Astrocyte (in vitro differentiated cells and primary cell): ENCODE results near the gene SHROOM1. TPM values are rescaled to one million over a fixed set of nuclear protein-coding genes. Genes with fewer than 3 reads are reported as not detected.

Source experiments
- DNase-seq: peaks from one replicate; pipeline ENCODE4 v3.0.0-alpha.2; 2010; ENCODE audit warnings: low read depth
- FAIRE-seq: peaks from 2 replicates; lab custom pipeline; 2011; peaks lifted over from hg19 to GRCh38; lab: Jason Lieb, UNC
- H2AFZ ChIP-seq: 2 replicates; pipeline ENCODE4 v1.6.0; 2012; ENCODE audit warnings: low read depth, low read length, inconsistent platforms
- H3K27ac ChIP-seq: 2 replicates; pipeline ENCODE4 v1.5.1; 2011; ENCODE audit warnings: low read depth, low read length, inconsistent platforms
- H3K27me3 ChIP-seq: 2 replicates; pipeline ENCODE4 v1.6.0; 2011; ENCODE audit warnings: low read length, inconsistent platforms; ENCODE audit not compliant: insufficient read depth
- H3K36me3 ChIP-seq: 2 replicates; pipeline ENCODE4 v1.5.1; 2011; ENCODE audit warnings: low read length, inconsistent platforms; ENCODE audit not compliant: insufficient read depth
- H3K4me1 ChIP-seq: 2 replicates; pipeline ENCODE4 v1.5.1; 2011; ENCODE audit warnings: low read length, inconsistent platforms; ENCODE audit not compliant: insufficient read depth
- H3K4me2 ChIP-seq: 2 replicates; pipeline ENCODE4 v1.6.0; 2012; ENCODE audit warnings: low read length, inconsistent platforms
- H3K4me3 ChIP-seq: 2 replicates; pipeline ENCODE4 v1.5.1; 2011; ENCODE audit warnings: low read depth, mild to moderate bottlenecking, low read length, inconsistent platforms; ENCODE audit not compliant: insufficient read depth
- H3K79me2 ChIP-seq: 2 replicates; pipeline ENCODE4 v1.6.0; 2012; ENCODE audit warnings: mild to moderate bottlenecking, low read length, inconsistent platforms; ENCODE audit not compliant: insufficient read depth
- H3K9ac ChIP-seq: 2 replicates; pipeline ENCODE4 v1.6.0; 2012; ENCODE audit warnings: mild to moderate bottlenecking, low read length, inconsistent platforms
- H3K9me3 ChIP-seq: 2 replicates; pipeline ENCODE4 v1.5.1; 2012; ENCODE audit warnings: low read depth, mild to moderate bottlenecking, low read length, inconsistent platforms; ENCODE audit not compliant: insufficient read depth
- H4K20me1 ChIP-seq: 2 replicates; pipeline ENCODE4 v1.6.0; 2012; ENCODE audit warnings: low read length, inconsistent platforms; ENCODE audit not compliant: insufficient read depth
- H3K27ac Mint-ChIP-seq: one replicate; pipeline ENCODE4 v1.8.0; 2021; ENCODE audit warnings: mild to moderate bottlenecking, mixed read lengths; ENCODE audit not compliant: unreplicated experiment
- H3K27me3 Mint-ChIP-seq: one replicate; pipeline ENCODE4 v1.8.0; 2021; ENCODE audit warnings: low read depth, mixed read lengths; ENCODE audit not compliant: unreplicated experiment
- H3K36me3 Mint-ChIP-seq: one replicate; pipeline ENCODE4 v1.8.0; 2021; ENCODE audit warnings: low read depth, mixed read lengths; ENCODE audit not compliant: unreplicated experiment
- H3K4me1 Mint-ChIP-seq: one replicate; pipeline ENCODE4 v1.8.0; 2021; ENCODE audit warnings: low read depth, mixed read lengths; ENCODE audit not compliant: unreplicated experiment
- H3K4me3 Mint-ChIP-seq: one replicate; pipeline ENCODE4 v1.8.0; 2021; ENCODE audit warnings: mild to moderate bottlenecking, moderate library complexity, mixed read lengths; ENCODE audit not compliant: unreplicated experiment
- H3K9me3 Mint-ChIP-seq: one replicate; pipeline ENCODE4 v1.8.0; 2021; ENCODE audit warnings: mild to moderate bottlenecking, mixed read lengths; ENCODE audit not compliant: unreplicated experiment
- EZH2 ChIP-seq: IDR thresholded peaks from 2 replicates; pipeline ENCODE4 v1.6.1; 2012; ENCODE audit warnings: mild to moderate bottlenecking, low read length, inconsistent platforms; ENCODE audit not compliant: insufficient read depth
- total RNA-seq: library from RNA; stranded (reverse); gene quantifications from 2 replicates; pipeline ENCODE4 v1.2.1, GENCODE V29; 2021
- TF ChIP-seq, protein P1 (sequence below): IDR thresholded peaks from 2 replicates; pipeline ENCODE4 v1.5.1; 2011; ENCODE audit warnings: low read depth, mild to moderate bottlenecking, inconsistent platforms, low read length, moderate library complexity; ENCODE audit not compliant: insufficient read depth

The SHROOM1 gene
- total RNA-seq, 1 donor from 2014 or later, result 5.0 TPM

DNA sequence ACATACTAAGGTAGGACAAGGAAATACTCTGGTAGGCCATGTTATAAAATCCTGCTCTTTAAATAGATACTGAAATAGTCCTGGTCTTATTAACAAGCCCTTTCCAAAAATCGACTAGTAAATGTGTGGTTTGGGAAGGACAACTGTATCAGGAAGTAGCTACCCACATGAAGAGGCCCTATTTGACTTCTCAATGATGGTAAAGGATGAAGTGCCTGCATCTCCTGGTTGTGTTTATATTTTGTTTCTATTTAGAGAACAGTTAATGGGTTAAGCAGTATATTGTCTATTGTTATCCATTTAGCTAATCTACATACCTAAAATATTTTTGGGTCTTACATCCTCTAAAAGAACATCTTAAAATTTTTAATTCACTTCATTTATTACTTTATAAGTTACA lies 23.3 kb upstream of the SHROOM1 start:
- no peak overlapping the region for H2AFZ ChIP-seq
- no peaks in the 10 kb centered on the region for H3K9me3 ChIP-seq
- TF ChIP-seq EZH2, result no peak
- TF ChIP-seq, protein P1, sequence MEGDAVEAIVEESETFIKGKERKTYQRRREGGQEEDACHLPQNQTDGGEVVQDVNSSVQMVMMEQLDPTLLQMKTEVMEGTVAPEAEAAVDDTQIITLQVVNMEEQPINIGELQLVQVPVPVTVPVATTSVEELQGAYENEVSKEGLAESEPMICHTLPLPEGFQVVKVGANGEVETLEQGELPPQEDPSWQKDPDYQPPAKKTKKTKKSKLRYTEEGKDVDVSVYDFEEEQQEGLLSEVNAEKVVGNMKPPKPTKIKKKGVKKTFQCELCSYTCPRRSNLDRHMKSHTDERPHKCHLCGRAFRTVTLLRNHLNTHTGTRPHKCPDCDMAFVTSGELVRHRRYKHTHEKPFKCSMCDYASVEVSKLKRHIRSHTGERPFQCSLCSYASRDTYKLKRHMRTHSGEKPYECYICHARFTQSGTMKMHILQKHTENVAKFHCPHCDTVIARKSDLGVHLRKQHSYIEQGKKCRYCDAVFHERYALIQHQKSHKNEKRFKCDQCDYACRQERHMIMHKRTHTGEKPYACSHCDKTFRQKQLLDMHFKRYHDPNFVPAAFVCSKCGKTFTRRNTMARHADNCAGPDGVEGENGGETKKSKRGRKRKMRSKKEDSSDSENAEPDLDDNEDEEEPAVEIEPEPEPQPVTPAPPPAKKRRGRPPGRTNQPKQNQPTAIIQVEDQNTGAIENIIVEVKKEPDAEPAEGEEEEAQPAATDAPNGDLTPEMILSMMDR, result no peak
- Mint-ChIP-seq H3K27ac (no peak overlapping the region), H3K4me3 (no peak overlapping the region), H3K9me3 (no peaks in the 10 kb centered on the region), H3K36me3 (no peaks in the 10 kb centered on the region), H3K27me3 (no peaks in the 10 kb centered on the region), H3K4me1 (peaks cover 11% of the 10 kb centered on the region)
- FAIRE-seq (no peak), DNase-seq (no peak)
- no peak overlapping the region for H3K4me2 ChIP-seq
- H3K4me1 ChIP-seq, result no peaks in the 10 kb centered on the region
- no peak overlapping the region for H3K27ac ChIP-seq
- H3K9ac ChIP-seq, result no peak overlapping the region
- H3K4me3 ChIP-seq, result no peak overlapping the region
- H3K79me2 ChIP-seq, result no peaks in the 10 kb centered on the region
- no peaks in the 10 kb centered on the region for H4K20me1 ChIP-seq
- no peaks in the 10 kb centered on the region for H3K36me3 ChIP-seq
- H3K27me3 ChIP-seq, result no peaks in the 10 kb centered on the region

DNA sequence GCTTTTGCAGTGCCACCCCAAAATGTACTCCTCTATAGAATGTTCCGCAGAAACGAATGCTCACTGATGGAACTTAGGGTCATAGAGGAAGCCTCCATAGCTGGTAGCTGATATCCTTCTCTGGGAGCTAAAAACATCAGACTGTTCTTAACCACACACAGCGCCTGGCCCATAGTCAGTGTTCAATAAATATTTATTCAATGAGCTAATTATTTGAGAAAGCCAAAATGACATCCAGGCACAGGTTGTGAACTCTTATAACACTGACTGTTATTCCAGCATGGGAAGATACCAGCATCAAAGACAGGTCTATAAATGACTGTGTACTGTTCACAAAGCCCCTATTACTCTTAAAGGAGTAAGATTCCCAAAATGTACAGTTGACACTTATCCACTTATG lies 22.9 kb upstream of the SHROOM1 start:
- H3K9me3 Mint-ChIP-seq, result no peaks in the 10 kb centered on the region

DNA sequence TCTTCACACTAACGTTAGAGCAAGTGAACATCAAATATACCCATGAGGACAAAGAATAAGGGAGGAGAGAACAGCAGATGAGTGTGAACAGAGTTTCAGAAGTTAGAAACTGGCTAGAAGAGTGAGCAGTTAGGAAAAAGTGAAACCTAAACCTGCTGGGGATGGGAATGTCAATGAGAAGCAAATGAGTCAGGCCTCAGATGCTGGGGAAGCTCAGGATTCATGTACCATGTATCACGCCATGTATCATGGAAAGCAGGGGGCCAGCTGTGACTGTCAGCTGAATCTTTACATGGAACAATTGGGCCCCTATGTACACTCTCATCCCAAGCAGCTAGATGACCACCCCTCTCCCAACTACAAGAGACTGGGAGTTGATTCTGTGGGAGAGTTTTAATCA lies 19.6 kb upstream of the SHROOM1 start:
- H3K4me1 Mint-ChIP-seq, result peaks cover 11% of the 10 kb centered on the region
- Histone ChIP-seq H3K4me3 (no peak overlapping the region), H3K9me3 (no peaks in the 10 kb centered on the region), H2AFZ (no peak overlapping the region), H4K20me1 (no peaks in the 10 kb centered on the region), H3K27ac (no peak overlapping the region), H3K4me2 (no peak overlapping the region), H3K27me3 (no peaks in the 10 kb centered on the region), H3K9ac (no peak overlapping the region), H3K4me1 (no peaks in the 10 kb centered on the region), H3K36me3 (no peaks in the 10 kb centered on the region), H3K79me2 (no peaks in the 10 kb centered on the region)
- no peak overlapping the region for H3K4me3 Mint-ChIP-seq
- H3K27ac Mint-ChIP-seq, result peak overlapping the region; percentile 27
- no peaks in the 10 kb centered on the region for H3K9me3 Mint-ChIP-seq
- H3K36me3 Mint-ChIP-seq, result no peaks in the 10 kb centered on the region
- FAIRE-seq, result no peak
- H3K27me3 Mint-ChIP-seq, result no peaks in the 10 kb centered on the region
- DNase-seq, result peak; percentile 36
- TF ChIP-seq, protein P1, result no peak
- TF ChIP-seq EZH2, result no peak

More for the DNA sequence above, 22.9 kb upstream of the SHROOM1 start:
- Histone ChIP-seq H3K4me3 (no peak overlapping the region), H3K36me3 (no peaks in the 10 kb centered on the region), H3K9me3 (no peaks in the 10 kb centered on the region), H3K4me2 (no peak overlapping the region), H3K79me2 (no peaks in the 10 kb centered on the region), H2AFZ (no peak overlapping the region), H3K27ac (no peak overlapping the region), H3K9ac (no peak overlapping the region), H3K4me1 (no peaks in the 10 kb centered on the region), H3K27me3 (no peaks in the 10 kb centered on the region), H4K20me1 (no peaks in the 10 kb centered on the region)
- DNase-seq, result no peak
- FAIRE-seq, result no peak
- Mint-ChIP-seq H3K27ac (no peak overlapping the region), H3K4me3 (no peak overlapping the region), H3K27me3 (no peaks in the 10 kb centered on the region), H3K4me1 (peaks cover 11% of the 10 kb centered on the region), H3K36me3 (no peaks in the 10 kb centered on the region)
- TF ChIP-seq, protein P1, result no peak
- TF ChIP-seq EZH2, result no peak
